GM21390 (cell line): ENCODE measurements around the gene APBB2.

Experiments used
- ATAC-seq: cut with Tn5 transposase; IDR thresholded peaks from one replicate; pipeline ENCODE4 v1.9.1; 2021; ENCODE audit not compliant: unreplicated experiment

Gene APBB2

DNA sequence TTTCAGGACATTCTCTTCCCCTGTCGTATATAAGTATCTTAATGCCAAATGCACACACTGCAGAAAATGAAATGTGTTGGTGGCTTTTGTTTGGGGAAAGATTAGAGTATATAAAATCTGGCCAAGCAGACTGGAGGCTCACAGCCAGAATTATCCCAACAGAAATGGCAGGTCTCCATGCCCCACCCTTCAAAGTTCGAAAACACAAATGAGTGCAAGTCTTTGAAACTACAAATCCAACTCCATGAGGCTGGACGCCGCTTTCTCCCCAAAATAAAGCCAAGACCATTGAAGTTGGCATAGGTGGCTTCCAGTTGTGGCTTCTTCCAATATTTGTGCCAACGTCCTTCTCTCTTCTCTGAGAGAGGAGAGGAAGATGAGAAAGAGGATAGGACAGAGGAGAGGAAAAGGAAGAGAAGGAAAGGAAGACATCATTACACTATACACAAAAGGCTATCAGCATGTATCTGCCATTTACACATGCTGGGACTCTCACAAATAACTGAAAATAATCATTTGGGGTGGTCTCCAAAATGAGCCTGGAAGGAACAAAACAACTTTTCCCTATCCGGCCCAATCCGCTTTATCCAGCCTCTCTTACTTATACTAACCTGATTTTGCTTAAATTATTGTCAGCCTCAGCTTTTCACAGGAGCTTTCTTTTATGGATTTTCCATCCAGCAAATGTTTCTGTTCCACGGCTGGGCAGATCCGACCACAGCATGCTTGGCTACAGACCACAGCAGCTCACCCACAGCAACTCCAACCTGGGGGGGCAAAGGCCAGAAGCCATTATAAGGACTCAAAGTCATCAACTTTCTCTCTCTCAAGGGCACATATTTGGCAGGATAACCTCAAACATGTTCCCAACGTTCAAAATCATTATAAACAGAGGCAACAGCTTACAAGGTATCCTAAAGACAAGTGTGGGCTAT, 71.7 kb downstream of the APBB2 start:
- ATAC-seq: no peak

DNA sequence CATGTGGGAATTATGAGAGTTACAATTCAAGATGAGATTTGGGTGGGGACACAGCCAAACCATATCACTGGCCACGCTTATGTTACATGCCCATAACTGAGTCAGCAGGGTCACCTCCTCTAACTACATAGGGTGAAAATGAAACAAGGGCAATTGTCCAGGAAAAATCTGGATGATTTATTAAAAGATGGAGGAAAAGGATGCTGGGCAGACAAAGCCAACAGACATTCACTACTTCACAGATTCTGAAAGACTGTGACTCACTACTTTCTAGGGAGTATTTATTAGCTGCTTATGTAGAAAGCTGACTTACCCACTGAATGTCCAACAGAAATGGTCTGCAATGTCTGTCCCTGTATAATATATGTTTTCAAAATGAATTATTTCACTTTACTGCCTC, 72.4 kb downstream of the APBB2 start:
- ATAC-seq: no peak

DNA sequence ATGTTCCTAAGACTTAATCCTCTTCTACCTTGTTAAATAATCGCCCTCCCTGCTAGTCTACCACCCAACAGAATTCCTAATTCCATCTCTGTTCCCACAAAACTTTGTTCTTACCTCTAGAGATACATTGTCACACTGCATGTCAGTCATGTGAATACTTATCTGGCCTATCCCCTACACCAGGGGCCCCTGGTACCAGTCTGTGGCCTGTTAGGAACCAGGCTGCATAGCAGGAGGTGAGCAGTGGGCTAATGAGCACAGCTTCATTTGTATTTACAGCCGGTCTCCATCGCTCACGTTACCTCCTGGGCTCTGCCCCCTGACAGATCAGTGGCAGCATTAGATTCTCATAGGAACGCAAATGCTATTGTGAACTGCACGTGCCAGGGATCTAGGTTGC, 73.9 kb downstream of the APBB2 start:
- ATAC-seq: no peak

DNA sequence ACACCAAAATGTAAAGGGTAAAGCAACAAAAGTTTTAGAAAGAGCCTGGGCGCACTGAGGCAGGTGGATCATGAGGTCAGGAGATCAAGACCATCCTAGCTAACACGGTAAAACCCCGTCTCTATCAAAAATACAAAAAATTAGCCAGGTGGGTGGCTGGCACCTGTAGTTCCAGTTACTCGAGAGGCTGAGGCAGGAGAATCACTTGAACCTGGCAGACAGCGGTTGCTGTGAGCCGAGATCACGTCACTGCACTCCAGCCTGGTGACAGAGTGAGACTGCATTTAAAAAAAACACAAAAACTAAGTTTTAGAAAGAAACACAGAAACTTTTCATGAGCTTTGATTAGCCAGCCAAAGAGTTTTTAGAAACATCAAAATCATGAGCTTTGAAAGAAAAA, 76.5 kb downstream of the APBB2 start:
- no peak for ATAC-seq

DNA sequence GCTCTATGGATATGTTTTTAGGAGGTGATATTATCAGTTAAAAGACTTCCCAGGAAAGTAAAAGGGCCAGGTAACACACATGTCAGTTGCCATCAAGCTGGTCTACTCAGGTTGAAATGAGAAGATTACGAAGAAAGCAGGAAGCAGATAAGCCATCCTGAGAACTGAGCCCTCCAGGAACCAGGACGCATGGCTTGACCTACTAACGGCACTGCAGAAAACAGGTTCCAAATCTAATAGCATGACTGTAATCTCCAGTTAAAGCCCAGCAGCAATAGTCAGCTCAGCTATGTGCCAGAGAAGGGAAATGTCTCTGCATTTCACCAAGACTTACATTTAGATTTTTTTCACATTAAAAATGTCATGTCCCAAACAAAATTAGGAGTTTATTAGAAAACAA, 77.9 kb downstream of the APBB2 start:
- no peak for ATAC-seq

DNA sequence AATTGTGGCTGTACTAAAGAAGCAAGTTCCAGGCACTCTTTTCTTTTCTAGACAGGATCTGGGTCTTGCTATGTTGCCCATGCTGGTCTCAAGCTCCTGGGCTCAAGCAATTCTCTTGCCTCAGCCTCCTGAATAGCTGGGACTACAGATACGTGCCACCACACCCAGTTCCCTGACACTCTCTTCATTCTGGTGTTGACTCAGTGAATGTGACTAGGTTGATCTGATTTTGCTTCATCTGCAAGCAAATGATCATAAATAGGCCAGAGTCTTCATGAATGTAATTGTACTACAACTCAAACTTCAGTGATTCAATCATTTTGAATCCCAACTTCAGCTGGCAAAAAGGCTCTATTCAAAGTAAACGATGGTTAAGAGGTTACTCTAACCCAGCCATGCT, 78.5 kb downstream of the APBB2 start:
- ATAC-seq: no peak

DNA sequence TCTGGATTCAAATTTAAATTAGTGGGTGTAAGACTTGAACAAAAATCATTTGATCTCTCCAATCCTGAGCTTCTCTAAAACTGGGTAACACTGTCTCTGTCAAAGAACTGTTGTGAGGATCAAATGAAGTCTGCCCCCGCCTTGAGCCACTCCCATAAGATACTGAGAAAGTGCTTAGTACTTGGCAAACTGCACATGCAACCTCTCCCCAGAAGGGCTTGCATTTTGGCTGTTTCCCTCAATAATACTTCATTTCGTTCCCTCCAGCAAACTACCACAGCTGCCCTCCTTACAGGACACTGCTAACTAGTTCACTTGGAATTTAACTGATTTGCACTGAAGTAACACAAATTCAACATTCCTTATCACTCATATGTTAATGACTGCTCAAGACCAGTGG, 79.8 kb downstream of the APBB2 start:
- ATAC-seq: no peak

DNA sequence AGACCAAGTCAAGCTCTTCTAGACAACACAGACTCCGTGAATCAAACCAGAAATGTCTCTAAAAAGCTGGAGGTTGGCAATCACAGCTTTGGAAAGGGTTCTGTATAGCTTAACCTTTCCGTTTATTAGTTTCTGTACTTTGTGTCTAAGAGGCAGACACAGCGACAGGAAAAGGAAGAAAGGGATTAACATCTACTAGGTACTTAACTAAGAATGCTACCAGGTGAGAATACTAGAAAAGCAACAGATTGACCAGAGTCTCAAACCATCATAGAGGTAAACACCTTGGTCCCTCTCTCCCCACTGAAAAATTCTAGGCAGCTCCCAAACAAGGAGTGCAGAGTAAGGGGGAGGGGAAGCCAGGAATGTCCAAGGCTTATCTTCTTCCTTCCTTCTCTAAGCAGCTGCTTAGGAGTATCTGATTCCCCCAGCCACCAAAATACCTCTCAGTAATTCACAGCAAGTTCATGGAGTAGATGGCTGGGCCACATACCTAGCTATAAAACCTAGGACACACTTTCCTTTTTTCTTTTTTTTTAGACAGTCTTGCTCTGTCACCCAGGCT, 80.8 kb downstream of the APBB2 start:
- ATAC-seq: no peak

DNA sequence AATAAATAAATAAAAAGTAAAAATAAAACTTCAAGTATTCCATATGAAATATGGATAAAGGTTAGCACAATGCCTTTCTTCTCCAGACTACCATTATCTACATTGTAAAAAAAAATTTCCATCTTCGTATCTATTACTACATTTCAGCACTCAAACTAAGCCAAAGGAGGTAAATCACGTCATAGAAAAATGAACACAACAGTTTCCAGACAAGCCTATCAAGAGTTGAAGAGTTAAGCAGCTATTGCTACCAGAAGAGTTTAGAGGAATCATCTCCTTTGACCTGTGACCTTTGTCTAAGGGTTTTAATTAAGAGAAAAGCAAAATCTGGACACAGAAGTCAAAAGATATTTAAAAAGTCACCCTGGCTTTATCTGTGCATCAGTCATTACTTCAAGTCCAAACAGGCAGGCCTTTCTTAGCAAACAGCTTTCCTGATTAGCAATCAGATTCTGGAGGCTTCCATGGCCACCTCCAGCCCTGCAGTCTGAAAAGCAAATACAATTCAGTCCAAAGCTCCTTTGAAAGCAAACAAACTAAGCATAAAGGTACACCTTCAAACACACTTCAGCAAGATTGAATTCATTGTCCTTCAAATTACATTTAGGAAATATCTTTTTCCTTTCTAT, 82.2 kb downstream of the APBB2 start:
- no peak for ATAC-seq

DNA sequence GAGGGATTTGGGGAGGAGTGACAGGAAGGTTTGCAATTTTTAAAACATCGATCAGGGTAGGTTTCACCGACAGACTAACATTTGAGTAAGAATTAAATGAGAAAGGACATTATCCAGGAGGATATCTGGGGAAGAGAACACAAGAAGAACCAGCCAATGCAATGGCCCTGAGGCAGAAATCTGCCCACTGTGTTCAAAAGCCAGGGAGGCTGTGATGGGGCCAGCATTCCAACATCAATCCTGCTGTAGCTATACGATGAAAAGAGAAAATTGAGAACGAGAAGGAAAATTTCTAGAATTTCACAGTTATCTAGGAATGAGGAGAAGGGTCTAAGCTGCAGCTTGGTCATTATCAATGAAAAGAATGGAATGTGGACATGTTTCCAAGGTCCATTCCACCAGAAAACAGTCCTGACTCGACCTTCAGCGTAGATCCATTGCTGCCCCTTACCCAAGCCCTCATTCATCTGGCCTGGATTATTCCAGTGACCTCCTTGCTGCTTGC, 84.4 kb downstream of the APBB2 start:
- ATAC-seq: no peak

DNA sequence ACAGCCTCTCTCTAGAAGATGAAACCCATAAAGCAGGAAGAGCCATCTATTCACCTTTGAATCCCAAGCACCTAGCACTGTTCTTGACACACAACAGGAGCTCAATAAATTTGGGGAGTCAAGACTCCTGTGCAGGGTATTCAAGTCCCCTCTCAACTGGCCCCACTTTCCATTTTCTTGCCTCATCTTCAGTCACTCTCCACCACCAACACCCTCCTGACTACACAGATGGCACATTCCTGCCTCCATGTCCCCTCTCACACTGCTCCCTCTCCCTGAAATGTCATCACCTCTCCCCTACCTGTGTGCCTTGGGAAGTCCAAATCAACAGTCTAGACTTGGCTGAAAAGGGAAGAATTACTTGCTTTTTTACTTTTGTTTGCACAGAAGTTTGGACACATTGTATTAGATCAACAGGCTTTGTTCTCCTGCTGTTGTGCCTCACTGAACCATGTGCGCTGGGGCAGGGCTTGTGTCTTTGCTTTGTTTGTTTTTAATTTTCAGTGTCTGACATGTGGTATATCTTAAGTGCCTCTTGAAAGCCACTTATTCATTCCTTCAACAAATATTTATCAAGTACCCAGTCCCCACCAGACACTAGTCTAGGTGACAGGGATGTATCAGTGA, 85.1 kb downstream of the APBB2 start:
- ATAC-seq: no peak

DNA sequence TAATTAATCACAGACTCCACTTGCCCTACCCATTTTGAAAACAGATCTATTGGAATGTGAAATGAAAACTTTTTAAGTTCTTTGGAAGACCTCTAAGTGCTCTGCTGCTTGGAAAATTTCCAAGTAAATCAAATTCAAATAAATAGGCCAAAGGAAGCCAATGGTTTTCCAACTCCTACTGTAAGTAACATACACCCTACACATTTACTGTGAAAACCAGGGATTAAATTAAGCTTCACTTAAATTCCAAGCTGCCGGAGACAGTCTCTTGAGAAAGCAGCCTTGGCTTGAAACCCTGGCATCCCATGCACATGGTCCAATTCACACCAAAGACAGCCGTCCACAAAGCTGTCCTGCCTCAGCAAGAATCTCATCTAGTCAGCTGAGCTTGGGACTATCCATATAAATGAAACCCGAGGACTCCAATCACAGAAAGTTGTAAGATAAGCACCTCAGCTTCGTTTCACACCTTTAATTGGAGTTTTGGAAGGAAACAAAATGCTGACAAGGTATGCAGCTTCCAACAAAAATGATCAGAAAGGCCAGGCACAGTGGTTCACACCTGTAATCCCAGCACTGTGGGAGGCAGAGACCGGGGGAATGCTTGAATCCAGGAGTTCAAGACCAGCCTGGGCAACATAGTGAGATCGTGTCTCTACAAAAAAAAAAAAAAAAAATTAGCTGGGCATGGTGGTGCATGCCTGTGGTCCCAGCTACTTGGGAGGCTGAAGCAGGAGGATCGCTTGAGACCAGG, 88.6 kb downstream of the APBB2 start:
- ATAC-seq: no peak

DNA sequence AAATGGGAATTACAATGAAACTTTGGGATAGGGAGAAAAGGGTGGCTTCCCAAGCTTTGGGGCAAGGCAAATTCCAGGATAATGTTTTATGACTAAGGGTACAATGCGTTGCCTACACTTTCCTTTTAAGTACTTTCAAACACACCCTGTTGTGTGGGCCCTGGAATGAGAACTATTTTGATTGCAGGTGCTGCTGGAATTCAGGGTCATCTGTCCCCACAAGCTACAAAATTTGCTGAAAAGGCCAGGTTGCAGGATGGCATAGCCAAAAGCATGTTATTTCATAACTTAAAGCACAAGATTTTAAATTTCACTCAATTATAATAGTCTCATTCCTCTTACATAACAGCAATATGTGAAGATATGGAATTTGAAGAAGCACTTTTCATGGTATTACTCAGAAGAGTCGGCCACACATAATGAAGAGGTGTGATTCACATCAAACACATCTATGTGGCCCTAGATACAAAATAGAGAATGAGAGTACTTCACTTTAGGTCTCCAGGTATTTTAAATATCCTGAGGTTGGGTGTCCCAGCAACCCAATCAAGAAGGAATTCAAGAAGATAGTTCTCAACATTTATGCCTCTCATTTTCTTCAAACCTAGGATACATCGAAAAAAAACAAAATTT, 89.3 kb downstream of the APBB2 start:
- no peak for ATAC-seq

DNA sequence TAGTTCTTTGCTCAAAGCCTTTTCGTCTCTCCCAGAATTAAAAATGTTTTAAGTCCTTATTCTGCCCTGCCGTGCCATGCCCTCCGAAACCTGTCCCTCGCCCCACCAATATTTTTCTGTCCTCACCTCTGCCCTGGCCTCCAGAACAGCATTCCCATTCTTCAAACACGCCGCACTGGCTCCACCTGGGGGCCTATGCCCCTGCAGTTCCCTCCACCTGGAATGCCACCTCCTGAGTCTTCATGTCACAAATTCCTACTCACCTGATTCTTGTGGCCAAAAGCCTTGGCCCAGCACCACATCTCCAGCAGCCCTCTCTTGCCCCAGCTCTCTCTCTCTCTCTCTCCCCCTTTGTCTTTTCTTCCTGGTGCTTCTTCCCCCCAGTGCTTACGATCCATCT, 91.6 kb downstream of the APBB2 start:
- no peak for ATAC-seq

DNA sequence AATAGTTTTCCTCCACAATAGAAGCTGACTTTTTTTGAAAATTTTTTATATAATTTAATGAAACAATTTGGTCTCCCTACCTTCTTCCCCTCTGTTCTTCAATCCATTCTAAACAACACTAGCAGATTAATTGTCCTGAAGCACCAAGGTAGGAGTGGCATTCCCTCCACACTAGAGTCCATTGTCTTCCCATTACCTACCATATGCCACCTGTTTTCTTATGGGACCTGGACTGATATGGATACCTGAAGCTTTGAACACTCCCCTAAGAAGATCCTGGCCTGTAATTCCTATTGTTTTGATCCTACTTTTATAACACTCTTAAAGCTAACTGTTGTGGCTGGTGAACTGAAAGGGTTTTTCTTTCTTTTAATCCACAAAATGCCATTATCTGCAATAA, 92.0 kb downstream of the APBB2 start:
- ATAC-seq: no peak

DNA sequence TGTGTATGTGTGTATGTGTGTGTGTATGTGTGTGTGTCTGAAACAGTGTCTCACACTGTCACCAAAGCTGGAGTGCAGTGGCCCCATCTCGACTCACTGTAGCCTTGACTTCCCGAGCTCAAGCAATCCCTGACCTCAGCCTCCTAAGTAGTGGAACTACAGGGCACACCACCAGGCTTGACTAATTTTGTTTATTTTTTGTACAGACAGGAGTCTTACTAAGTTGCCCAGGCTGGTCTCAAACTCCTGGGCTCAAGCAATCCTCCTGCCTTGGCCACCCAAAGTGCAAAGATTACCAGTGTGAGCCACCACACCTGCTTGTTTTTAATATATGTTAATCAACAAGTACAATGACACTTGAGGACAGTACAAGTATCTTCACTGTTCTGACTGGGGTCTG, 92.4 kb downstream of the APBB2 start:
- no peak for ATAC-seq

DNA sequence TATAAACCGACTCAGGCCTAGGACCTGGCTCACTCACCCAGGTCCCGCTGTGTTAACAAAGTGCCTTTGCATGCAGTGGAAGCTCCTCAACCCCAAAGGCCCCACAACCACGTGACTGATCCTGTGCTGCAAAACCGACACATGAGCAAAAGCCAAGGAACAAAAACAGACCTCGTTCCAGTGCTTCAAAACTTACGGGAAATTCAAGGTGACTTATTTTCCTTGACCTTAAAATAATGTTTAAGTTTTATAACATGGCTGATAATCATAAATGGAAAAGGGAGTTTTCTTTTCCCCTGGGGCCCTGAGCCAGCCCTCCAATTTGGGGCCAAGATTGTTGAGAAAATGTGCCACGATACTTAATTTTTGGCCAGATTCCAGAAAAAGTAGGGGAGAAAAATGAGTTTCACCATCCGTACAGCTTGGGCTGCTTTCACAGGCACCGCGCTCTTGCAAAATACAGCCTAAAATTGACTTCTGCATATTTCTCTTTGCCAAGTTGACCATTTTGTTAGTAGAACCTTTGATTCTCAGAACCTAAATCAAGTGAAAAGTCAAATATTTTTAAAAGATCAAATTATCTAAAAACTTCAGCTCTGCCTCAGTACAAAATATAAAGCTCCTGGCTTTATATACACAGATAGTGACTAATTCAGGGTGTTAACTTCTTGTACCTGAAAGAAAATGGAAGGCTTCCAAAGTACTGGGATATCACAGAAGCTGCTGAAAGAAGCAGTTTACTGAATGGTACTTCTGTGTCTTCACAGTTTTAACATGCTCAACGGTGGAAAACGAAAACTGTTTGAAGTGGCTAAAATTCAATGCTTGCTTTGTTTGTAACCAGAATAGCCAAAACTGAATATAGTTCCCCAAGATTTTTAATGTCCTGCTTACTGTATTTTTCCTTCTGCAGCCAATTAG, 93.8 kb downstream of the APBB2 start:
- ATAC-seq: no peak

DNA sequence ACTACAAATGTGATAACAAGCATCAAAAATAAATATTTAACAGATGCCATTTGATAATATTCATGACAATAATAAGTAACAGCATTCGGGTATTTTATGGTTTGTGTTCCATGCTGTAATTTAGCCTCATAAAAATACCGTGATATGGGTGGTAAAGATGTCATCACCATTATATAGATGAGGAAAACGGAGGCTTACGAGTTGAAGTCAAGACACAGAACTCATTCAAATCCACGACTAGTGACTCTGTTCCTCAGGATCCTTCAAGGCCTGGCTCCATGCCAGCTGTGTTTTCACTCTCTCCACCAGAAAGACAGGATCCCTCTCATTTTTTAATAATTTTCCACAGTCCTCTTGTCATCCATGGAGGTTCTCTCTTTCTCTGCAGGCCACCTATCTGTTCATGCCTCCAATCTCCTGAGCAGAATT, 94.5 kb downstream of the APBB2 start:
- ATAC-seq: no peak

DNA sequence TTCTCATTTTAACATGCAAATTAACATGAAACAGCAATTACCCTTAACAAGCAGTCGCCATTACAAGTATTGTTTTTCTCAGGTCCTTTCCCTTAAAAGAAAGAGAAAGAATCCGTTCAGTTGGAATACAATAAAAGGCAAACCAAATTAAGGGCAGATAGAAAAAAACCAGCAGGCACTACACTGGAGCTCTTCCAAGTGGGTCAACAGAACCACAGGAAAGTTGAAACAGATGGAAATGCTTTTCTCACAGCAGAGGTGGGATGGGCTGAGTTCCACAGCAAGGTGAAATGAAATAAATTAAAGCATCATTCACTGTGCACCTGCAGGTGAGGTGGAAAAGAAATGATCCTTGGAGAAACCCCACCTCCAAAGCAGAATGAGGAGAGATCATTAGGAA, 102.6 kb downstream of the APBB2 start:
- no peak for ATAC-seq
